Endothelial cell of umbilical vein (primary cell): ENCODE results near the gene SDC4. TPM values are rescaled to one million over a fixed set of nuclear protein-coding genes. Genes with fewer than 3 reads are reported as not detected.

Experiments
- BruUV-seq: library from RNA; stranded (reverse); fragments of 400-500 nt; replicated peaks from 2 replicates; lab custom pipeline; 2021; lab: Mats Ljungman, UMichigan
- CTCF ChIA-PET: fragments of 300-600, 350-600 bp; sonication (Branson Sonifier 250); formaldehyde crosslinking; loops from one replicate; lab custom pipeline; 2021; ENCODE audit warnings: antibody characterized with exemption, inconsistent platforms; lab: Charles Lee
- POLR2A ChIA-PET: fragments of 300-600, 350-600 bp; sonication (Branson Sonifier 250); formaldehyde crosslinking; loops from one replicate; lab custom pipeline; 2021; ENCODE audit warnings: antibody characterized with exemption, inconsistent platforms; lab: Charles Lee
- DNase-seq: peaks from one replicate; pipeline ENCODE4 v3.0.0-alpha.2; 2011; ENCODE audit warnings: low read depth, low spot score
- FAIRE-seq: peaks from 2 replicates; lab custom pipeline; 2011; peaks lifted over from hg19 to GRCh38; lab: Jason Lieb, UNC
- H2AFZ ChIP-seq: 2 replicates; pipeline ENCODE4 v1.6.0; 2012; ENCODE audit warnings: low read depth, low read length, control low read depth, inconsistent platforms
- H3K27ac ChIP-seq: 2 replicates; pipeline ENCODE4 v1.5.1; 2011; ENCODE audit warnings: low read depth, mild to moderate bottlenecking, control low read depth, low read length, moderate library complexity; ENCODE audit not compliant: insufficient read depth
- H3K27me3 ChIP-seq, 2 experiments: 2 replicates each; pipeline versions ENCODE4 v1.6.0 to v1.6.1; 2011; ENCODE audit warnings: low read length in 2 of 2, mixed read lengths in 1 of 2; ENCODE audit not compliant: control insufficient read depth in 2 of 2, insufficient read depth in 2 of 2
- H3K36me3 ChIP-seq, 2 experiments: 2 replicates in 1 of 2; 3 replicates in 1 of 2; pipeline ENCODE4 v1.5.1; 2011; ENCODE audit warnings: low read length in 2 of 2, mild to moderate bottlenecking in 1 of 2, moderate library complexity in 1 of 2; ENCODE audit not compliant: control insufficient read depth in 2 of 2, insufficient read depth in 2 of 2; ENCODE audit errors: extremely low read depth in 1 of 2
- H3K4me1 ChIP-seq: 3 replicates; pipeline ENCODE4 v1.5.1; 2011; ENCODE audit warnings: mild to moderate bottlenecking, low read length; ENCODE audit not compliant: control insufficient read depth, insufficient read depth; ENCODE audit errors: extremely low read depth
- H3K4me2 ChIP-seq: 2 replicates; pipeline ENCODE4 v1.6.1; 2011; ENCODE audit warnings: low read length, control low read depth, mixed read lengths; ENCODE audit not compliant: insufficient read depth
- H3K4me3 ChIP-seq, 3 experiments: fragments of 200-600 bp in 1 of 3; sonication (generic), shearing (Covaris generic) in 1 of 3; replicated peaks in 1 of 3; 2 replicates each; pipeline ENCODE4 v1.5.1; 2011 to 2016; ENCODE audit warnings: control low read depth in 3 of 3, low read length in 3 of 3, mild to moderate bottlenecking in 2 of 3, inconsistent platforms in 1 of 3, low read depth in 1 of 3, moderate library complexity in 1 of 3; ENCODE audit not compliant: insufficient read depth in 1 of 3
- H3K79me2 ChIP-seq: 2 replicates; pipeline ENCODE4 v1.6.0; 2012; ENCODE audit warnings: low read length, inconsistent platforms; ENCODE audit not compliant: control insufficient read depth, insufficient read depth
- H3K9ac ChIP-seq: replicated peaks from 2 replicates; pipeline ENCODE3; 2011; ENCODE audit warnings: low read length, control low read depth; ENCODE audit not compliant: insufficient read depth; ENCODE audit errors: extremely low read depth
- H3K9me1 ChIP-seq: replicated peaks from 3 replicates; pipeline ENCODE4 v1.6.0; 2011; ENCODE audit warnings: mild to moderate bottlenecking, low read length; ENCODE audit not compliant: control insufficient read depth, insufficient read depth; ENCODE audit errors: extremely low read depth
- H3K9me3 ChIP-seq: replicated peaks from 2 replicates; pipeline ENCODE4 v1.5.1; 2012; ENCODE audit warnings: low read length, inconsistent platforms; ENCODE audit not compliant: control insufficient read depth, insufficient read depth
- H4K20me1 ChIP-seq: replicated peaks from 2 replicates; pipeline ENCODE3; 2011; ENCODE audit warnings: mild to moderate bottlenecking, low read length; ENCODE audit not compliant: control insufficient read depth, insufficient read depth; ENCODE audit errors: extremely low read depth
- EZH2 ChIP-seq: IDR thresholded peaks from 2 replicates; pipeline ENCODE4 v1.6.1; 2012; ENCODE audit warnings: borderline replicate concordance, low read depth, mild to moderate bottlenecking, moderate library complexity, low read length, inconsistent platforms; ENCODE audit not compliant: severe bottlenecking
- FOS ChIP-seq: IDR thresholded peaks from 2 replicates; pipeline ENCODE4 v1.6.1; 2011; ENCODE audit warnings: mild to moderate bottlenecking, low read length, moderate library complexity, borderline replicate concordance; ENCODE audit not compliant: insufficient read depth
- GATA2 ChIP-seq: IDR thresholded peaks from 2 replicates; pipeline ENCODE4 v1.7.0; 2011; ENCODE audit warnings: low read depth, mild to moderate bottlenecking, moderate library complexity, mixed read lengths, low read length; ENCODE audit not compliant: insufficient read length, insufficient read depth
- JUN ChIP-seq: IDR thresholded peaks from 2 replicates; pipeline ENCODE4 v1.6.1; 2011; ENCODE audit warnings: borderline replicate concordance, low read depth; ENCODE audit not compliant: insufficient read length, insufficient read depth
- MYC ChIP-seq: IDR thresholded peaks from one replicate; pipeline ENCODE4 v1.6.1; 2011; ENCODE audit warnings: mild to moderate bottlenecking, low read depth, low read length
- POLR2A ChIP-seq: IDR thresholded peaks from 2 replicates; pipeline ENCODE4 v1.6.1; 2012; ENCODE audit warnings: low read depth, mild to moderate bottlenecking, control low read depth, low read length
- POLR2AphosphoS5 ChIP-seq: IDR thresholded peaks from 2 replicates; pipeline ENCODE4 v1.6.1; 2012; ENCODE audit warnings: low read depth, mild to moderate bottlenecking, control low read depth, low read length, moderate library complexity; ENCODE audit not compliant: insufficient read depth
- dilution Hi-C: fragments of 300-500 bp; cut with MboI; formaldehyde crosslinking; loops from one replicate; pipeline ENCODE4 v1.15.0; 2019; ENCODE audit warnings: low sequenced_read_pairs; ENCODE audit not compliant: extremely low pct_ligation_motif_present
- intact Hi-C: fragments of 100-400 bp; cut with micrococcal nuclease; formaldehyde crosslinking; loops from one replicate; pipeline ENCODE4 v1.10.0; 2022
- polyA plus RNA-seq, 4 experiments: library from polyadenylated mRNA; depleted of rRNA in 3 of 4; stranded (reverse) in 3 of 4; unstranded in 1 of 4; fragments of >200 nt; gene quantifications; 2 replicates each; pipeline versions ENCODE4 v1.2.1 to v1.2.3, GENCODE V29; 2011 to 2012; ENCODE audit warnings: missing spikeins in 1 of 4
- total RNA-seq: library from RNA; stranded (reverse); gene quantifications from 2 replicates; pipeline ENCODE4 v1.2.3, GENCODE V29; 2021
- TF ChIP-seq, protein P1 (sequence below): IDR thresholded peaks from 2 replicates; pipeline ENCODE4 v1.6.1; 2011; ENCODE audit not compliant: insufficient read depth, insufficient read length
- TF ChIP-seq, protein P2 (sequence below), 2 donors: IDR thresholded peaks; 1 replicate in 1 of 2; 2 replicates in 1 of 2; pipeline ENCODE4 v1.5.1; 2011; ENCODE audit warnings: low read length in 2 of 2, mild to moderate bottlenecking in 2 of 2, moderate library complexity in 2 of 2, control low read depth in 1 of 2, inconsistent platforms in 1 of 2, low read depth in 1 of 2; ENCODE audit not compliant: insufficient read depth in 1 of 2; ENCODE audit errors: extremely low read depth in 1 of 2

Gene SDC4
- total and polyA plus RNA-seq, 2 donors (not counting 3 experiments of a cell fraction or from before 2014, with no cell fraction given) = 26.3 to 32.0 TPM

DNA sequence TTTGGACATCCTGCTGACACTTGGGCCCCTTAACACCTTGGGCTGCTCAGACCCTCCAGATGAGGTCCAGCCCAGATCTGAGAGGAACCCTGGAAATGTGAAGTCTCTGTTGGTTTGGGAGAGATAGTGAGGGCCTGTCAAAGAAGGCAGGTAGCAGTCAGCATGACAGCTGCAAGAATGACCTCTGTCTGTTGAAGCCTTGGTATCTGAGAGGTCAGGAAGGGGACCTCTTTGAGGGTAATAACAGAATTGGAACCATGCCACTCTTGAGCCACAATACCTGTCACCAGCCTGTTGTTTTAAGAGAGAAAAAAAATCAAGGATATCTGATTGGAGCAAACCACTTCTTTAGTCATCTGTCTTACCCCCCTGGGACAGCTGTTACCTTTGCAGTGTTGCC, 18.9 kb upstream of the SDC4 start:
- no TSS peak for BruUV-seq
- dilution Hi-C loops = no loop called here
- Histone ChIP-seq H3K27me3 (no peaks in the 10 kb centered on the region), H3K27ac (no peak overlapping the region), H3K4me1 (peaks cover 10% of the 10 kb centered on the region), H3K36me3 (peaks cover 0 to 11% of the 10 kb centered on the region in 2 experiments), H3K4me3 (no peak overlapping the region), H4K20me1 (no peaks in the 10 kb centered on the region), H3K79me2 (peaks cover 12% of the 10 kb centered on the region), H2AFZ (no peak overlapping the region), H3K9ac (no peak overlapping the region), H3K9me3 (no peaks in the 10 kb centered on the region), H3K4me2 (no peak overlapping the region), H3K9me1 (no peaks in the 10 kb centered on the region)
- ChIA-PET CTCF (interaction anchor here (1.2 kb wide), 1 partner anchor 70 kb away, joined by 5 read pairs; no protein-coding TSS in a partner anchor), POLR2A (no interaction called here)
- TF ChIP-seq, protein P1, sequence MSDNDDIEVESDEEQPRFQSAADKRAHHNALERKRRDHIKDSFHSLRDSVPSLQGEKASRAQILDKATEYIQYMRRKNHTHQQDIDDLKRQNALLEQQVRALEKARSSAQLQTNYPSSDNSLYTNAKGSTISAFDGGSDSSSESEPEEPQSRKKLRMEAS = no peak
- TF ChIP-seq POLR2AphosphoS5 (no peak), MYC (no peak), POLR2A (no peak), FOS (no peak), GATA2 (no peak), EZH2 (no peak), JUN (no peak)
- TF ChIP-seq, protein P2, sequence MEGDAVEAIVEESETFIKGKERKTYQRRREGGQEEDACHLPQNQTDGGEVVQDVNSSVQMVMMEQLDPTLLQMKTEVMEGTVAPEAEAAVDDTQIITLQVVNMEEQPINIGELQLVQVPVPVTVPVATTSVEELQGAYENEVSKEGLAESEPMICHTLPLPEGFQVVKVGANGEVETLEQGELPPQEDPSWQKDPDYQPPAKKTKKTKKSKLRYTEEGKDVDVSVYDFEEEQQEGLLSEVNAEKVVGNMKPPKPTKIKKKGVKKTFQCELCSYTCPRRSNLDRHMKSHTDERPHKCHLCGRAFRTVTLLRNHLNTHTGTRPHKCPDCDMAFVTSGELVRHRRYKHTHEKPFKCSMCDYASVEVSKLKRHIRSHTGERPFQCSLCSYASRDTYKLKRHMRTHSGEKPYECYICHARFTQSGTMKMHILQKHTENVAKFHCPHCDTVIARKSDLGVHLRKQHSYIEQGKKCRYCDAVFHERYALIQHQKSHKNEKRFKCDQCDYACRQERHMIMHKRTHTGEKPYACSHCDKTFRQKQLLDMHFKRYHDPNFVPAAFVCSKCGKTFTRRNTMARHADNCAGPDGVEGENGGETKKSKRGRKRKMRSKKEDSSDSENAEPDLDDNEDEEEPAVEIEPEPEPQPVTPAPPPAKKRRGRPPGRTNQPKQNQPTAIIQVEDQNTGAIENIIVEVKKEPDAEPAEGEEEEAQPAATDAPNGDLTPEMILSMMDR (IDR thresholded peaks at IDR 0.05; ENCODE audit: extremely low read depth in 1 of 2, insufficient read depth in 1 of 2, low read depth in 1 of 2, low read length in 2 of 2) = no peak
- no peak for DNase-seq
- intact Hi-C loops = no loop called here
- FAIRE-seq = no peak
